OCI-LY7 (cell line): ENCODE measurements around the gene KCNIP3.

Experiments used
- EZH2phosphoT487 ChIP-seq: fragments of 200-600 bp; sonication (generic); IDR thresholded peaks from 2 replicates; pipeline ENCODE4 v1.6.1; 2018; ENCODE audit warnings: low read depth, borderline replicate concordance, mild to moderate bottlenecking, mixed run types, antibody characterized with exemption, low read length, moderate library complexity, mixed read lengths
- TF ChIP-seq, protein P1 (sequence below): fragments of 200-600 bp; sonication (generic); conservative IDR thresholded peaks from 2 replicates; pipeline ENCODE4 v1.5.1; 2014; ENCODE audit warnings: mild to moderate bottlenecking, antibody characterized with exemption, low read length, moderate library complexity, mixed read lengths

- TF ChIP-seq, protein P1, sequence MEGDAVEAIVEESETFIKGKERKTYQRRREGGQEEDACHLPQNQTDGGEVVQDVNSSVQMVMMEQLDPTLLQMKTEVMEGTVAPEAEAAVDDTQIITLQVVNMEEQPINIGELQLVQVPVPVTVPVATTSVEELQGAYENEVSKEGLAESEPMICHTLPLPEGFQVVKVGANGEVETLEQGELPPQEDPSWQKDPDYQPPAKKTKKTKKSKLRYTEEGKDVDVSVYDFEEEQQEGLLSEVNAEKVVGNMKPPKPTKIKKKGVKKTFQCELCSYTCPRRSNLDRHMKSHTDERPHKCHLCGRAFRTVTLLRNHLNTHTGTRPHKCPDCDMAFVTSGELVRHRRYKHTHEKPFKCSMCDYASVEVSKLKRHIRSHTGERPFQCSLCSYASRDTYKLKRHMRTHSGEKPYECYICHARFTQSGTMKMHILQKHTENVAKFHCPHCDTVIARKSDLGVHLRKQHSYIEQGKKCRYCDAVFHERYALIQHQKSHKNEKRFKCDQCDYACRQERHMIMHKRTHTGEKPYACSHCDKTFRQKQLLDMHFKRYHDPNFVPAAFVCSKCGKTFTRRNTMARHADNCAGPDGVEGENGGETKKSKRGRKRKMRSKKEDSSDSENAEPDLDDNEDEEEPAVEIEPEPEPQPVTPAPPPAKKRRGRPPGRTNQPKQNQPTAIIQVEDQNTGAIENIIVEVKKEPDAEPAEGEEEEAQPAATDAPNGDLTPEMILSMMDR: no peak
- TF ChIP-seq EZH2phosphoT487: no peak
Measured at GRCh38 chr2:95320986-95321767, 24.0 kb downstream of the KCNIP3 start.
